ENCODE data around the gene DCTPP1.

DCTPP1 gene

GRCh38 chr16:30381291-30382041 is 48.4 kb downstream of the DCTPP1 start:
- no peak for DNase-seq (ENCODE audit: low read depth)

- DNase-seq (ENCODE audit: low read depth): no peak
Observed at GRCh38 chr16:30380803-30381208, 49.0 kb downstream of the DCTPP1 start.

GRCh38 chr16:30380072-30380802 is 49.6 kb downstream of the DCTPP1 start:
- no peak for DNase-seq (ENCODE audit: low read depth)

DNA sequence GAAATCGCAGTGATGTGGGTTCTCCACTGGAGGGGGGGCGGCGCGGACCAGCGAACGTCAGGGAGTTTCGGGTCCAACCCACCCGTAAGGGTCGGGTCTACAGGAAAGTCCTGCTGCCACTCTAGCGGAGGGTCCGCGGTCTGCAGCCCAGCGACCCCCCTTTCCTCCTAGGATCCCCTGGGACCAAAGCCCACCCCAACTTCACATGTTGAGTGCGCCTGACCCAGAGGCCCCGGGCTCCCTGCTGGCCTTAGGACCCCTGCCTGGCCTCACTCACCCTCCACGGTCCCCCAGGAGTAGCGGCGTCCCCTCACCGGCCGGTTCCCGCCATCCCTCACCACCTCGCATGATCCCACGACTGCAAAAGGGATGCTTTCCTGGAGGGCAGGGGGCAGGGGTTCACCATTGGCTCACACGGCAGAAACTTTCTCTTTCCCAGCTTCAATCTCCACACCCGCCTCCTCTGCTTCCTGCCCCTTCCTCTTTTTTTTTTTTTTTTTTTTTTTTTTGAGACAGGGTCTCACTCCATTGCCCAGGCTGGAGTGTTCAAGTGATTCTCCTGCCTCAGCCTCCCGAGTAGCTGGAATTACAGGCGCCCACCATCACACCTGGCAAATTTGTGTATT is 50.6 kb downstream of the DCTPP1 start:
- DNase-seq (ENCODE audit: low read depth): no peak

DNA sequence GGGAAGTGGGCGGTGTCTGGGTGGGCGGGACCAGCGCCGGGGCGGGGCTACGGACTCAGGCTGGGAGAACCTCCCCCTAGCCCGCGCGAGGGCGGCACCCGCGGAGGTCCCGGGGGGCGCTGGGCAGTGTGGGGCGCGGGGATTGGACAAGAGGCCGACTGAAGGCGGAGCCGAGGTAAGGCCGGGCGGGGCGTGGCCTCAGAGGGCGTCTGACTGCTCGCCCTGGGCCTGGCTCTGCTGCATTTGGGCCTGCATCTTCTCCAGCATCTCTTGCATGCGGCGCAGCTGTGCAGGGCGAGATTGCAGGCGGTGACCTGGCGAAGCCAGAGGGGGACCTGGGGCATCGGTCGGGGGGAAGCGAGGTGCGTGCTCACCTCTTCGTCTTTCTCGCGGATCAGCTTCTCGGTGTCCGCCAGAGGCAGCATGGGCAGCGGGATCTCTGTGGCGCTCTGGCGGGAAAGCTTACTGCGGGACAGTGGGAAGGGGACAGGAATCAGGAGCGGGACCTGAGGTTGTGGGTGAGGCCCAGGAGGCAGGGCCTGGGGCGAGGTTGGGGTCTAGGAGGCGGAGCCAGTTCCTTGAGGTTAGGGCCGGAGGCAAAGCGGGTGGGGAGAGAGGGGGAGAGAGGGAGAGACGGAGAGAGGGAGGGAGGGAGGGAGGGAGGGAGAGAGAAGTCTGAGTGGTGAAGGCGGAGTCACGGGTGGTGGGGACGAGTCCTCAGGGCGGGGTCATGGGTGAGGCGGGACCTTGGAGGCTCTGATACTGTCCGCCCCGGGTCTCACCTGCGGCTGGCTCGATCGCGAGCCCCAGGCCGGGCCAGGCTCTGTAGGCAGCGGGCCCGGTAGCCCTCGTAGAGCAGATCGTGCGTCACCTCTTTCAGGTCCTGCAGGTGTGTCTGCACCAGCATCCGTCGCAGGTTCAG is 51.3 kb downstream of the DCTPP1 start:
- DNase-seq (ENCODE audit: low read depth): peak; percentile 95

DNA sequence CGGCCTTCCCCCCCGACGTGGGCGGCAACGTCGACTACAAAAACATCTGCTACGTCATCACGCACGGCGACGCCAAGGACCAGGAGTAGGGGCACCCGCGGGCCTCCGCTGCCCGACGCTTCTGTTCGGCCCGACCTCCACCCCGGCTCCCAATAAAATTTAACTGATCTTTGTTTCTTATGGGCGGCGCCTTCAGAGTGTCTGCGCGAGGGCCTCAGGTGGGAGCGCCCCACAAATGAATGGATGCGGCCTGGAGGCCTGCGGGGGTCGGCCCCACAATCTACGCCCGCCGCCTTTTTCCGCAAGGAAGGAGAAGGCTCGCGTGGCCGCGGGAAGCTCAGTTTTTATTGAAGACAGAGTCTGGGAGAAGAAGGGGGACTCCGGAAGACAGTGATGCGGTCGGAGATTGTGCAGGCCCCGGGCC is 52.0 kb downstream of the DCTPP1 start:
- peak; percentile 63 for DNase-seq (ENCODE audit: low read depth)

GRCh38 chr16:30377050-30377811 is 52.6 kb downstream of the DCTPP1 start:
- no peak for DNase-seq (ENCODE audit: low read depth)

GRCh38 chr16:30376461-30376902 is 53.3 kb downstream of the DCTPP1 start:
- DNase-seq (ENCODE audit: low read depth): no peak

DNA sequence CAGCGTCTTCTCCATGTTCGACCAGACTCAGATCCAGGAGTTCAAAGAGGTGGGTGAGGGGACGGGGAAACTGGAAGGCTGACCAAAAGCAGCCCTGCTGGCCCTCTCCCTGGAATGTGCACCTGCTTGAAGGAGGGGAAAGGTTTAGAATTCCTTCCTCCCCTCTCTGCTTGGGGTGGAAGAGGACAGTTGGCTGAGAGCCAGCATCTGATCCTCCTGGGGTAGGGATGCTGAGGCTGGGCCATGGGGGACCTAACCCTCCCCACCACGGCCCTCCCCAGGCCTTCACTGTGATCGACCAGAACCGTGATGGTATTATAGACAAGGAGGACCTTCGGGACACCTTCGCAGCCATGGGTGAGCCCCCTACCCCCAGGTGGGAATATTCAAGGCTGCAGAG is 54.0 kb downstream of the DCTPP1 start:
- DNase-seq (ENCODE audit: low read depth): no peak

DNA sequence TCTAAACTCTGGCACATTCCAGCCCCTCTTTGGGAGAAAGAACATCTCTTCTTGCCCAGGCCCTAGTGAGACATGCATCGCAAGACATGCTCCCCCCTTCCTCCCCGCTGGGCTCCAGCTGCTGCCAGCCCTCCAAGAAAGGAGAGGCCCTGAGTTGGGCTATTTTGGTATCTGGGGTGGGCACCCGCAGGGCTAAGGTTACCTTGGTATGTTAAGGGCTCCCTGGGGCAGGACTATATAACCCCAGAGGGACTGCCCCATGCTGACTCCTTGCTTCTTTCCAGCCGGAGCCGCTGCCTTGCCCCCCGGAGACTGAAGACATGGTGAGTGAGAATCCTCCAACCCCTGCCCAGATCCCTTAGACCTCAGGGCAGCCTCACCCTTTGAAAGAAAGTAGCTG is 55.3 kb downstream of the DCTPP1 start, which contains the start of gene MYL11:
TSS of gene MYL11 (plus strand) at position 265 of the 400 bp plus-strand sequence. CDS start at position 321, 56 bp downstream.
- DNase-seq (ENCODE audit: low read depth): no peak

Measured in GM04504 (cell line).